HG02759 (cell line): ENCODE measurements around the gene PEAK3.

ENCODE experiments used
- ATAC-seq: cut with Tn5 transposase; IDR thresholded peaks from one replicate; pipeline ENCODE4 v1.9.1; 2021; ENCODE audit warnings: mild to moderate bottlenecking, moderate library complexity; ENCODE audit not compliant: unreplicated experiment

The PEAK3 gene, protein sequence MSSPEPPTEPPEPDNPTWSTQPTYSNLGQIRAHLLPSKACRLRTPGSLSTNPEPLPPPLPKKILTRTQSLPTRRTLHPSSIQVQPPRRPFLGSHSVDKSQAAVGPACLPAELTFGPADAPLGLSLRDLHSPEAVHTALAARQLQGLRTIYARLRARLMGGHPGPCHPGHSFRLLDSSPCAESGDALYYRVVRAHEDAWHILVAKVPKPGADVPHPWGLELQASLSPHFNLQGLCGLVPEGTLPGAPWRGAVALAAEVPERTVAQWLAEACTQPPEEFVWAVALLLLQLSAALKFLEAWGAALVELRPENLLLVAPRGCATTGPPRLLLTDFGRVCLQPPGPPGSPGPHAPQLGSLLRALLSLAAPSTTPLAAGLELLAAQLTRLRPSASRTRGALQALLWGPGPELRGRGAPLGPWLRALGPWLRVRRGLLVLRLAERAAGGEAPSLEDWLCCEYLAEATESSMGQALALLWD

DNA sequence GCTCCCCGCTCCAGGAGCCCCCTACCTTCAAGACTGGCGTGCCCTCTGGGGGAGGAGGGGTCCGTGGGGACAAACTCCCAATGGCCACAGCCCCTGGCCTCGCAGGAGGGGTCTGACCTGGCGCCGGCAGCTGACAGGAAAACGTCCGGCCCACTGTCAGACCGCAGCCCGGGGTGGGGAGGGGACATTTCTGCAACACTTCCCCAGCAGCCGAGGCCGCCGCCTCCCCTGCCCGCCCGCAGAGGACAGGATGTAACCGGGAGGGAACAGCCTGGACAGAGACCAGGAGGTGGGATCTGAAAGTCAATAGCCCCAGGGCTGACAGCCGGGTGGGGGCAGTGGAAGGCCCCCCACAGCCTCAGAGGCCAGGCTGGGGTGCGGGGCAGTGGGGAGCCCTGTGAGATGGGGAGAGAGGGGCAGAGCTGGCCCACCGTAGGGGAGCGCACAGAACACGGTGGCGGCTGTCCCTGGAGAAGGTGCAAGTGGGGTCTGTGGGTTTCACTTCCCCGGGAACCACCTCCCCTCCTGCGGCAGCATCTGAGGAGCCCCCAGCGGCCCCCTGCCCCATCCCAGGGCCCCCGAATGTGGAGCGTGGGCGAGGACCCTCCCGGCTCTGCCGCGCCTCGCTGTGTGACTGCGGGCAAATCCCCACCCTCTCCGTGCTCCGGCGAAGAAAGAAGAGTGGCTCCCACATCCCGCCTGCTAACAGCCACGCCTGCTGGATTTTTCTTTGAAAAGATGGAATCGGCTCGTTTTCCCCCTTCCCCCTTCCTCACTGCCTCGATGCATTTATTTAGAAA lies at the start of gene PEAK3:
Gene PEAK3 (minus strand): TSS at position 114 of the 800 bp plus-strand sequence. CDS start 1,244 bp downstream, outside the sequence.
- no peak for ATAC-seq

DNA sequence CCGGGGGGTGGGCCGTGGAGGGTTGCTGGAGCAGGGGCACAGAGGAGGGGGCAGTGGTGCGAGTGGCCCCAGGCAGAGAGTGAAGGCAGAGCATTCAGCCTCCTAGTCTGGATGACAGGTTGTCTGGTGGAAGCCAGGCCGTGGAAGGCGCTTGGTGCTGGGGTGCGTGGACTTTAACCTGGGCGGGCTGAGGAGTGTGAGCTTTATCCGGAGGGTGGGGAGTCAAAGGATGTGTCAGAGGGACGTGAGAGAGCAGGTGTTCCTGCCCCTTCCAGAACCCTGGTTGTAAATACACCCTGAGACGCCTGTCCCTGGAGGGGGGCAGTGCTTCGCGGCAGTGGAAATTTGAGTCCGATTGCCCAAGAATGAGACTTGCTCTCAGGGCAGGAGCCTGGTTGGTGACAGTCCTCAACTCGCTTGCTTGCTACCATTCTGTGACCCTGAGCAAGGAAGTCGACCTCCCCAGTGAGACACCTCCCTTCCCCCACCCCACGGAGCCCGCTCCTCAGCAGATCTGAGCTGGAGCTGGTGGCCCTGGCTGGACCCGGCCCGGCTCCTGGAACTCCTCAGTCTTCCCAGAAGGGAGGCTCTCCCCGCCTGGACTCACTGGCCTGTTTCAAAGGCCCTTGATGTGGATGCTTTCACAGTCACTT lies 48.8 kb upstream of the PEAK3 start:
- no peak for ATAC-seq

DNA sequence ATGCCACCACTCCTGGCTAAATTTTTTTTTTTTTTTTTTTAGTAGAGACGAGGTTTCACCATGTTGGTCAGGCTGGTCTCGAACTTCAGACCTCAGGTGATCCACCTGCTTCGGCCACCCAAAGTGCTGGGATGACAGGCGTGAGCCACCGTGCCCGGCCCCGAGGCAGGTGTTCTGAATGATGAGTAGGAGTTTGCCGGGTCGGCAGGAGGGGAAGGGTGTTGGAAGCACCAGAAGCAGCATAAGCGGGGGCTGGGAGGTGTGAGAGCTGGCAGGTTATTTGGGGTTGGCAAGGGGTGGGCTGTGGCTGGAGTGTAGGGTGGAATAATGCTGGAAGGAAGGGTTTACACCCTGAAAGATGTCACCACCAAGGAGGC lies 48.3 kb upstream of the PEAK3 start:
- no peak for ATAC-seq

DNA sequence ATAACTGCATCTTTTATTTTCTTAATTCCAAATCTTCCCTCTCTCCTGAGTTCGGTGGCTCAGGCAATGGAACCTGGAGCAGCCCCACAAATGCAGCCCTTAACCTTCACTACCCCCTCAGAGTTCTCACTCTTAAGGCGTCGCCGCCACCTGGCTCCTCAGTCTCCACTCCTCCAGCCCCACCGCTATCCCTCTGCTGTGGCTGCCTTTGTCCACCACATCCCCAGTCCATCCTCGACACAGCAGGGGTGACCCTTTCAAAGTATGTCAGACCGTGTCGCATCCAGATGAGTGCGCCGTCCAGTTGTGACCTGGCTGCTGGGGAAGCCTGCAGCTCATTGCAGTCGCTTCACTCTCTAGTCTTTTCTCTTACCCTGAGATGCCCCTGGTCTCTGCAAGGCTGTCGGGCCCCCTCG lies 47.5 kb upstream of the PEAK3 start:
- ATAC-seq: no peak

DNA sequence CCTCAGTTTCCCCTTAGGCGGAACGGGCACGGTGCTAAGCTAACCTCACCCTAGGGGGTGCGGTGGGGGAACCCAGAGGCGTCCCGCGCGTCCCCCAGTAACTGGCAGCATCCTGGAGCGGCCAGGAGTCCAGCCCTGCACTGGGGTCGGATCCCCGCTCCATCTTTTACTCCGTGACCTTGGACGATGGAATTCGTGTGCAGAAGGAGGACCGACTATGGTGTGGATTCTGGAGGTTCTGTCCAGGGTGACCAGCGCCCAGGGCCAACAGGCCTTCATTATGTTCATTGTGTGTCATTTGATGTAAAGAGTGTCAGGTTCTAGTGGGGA lies 47.1 kb upstream of the PEAK3 start:
- ATAC-seq: no peak

DNA sequence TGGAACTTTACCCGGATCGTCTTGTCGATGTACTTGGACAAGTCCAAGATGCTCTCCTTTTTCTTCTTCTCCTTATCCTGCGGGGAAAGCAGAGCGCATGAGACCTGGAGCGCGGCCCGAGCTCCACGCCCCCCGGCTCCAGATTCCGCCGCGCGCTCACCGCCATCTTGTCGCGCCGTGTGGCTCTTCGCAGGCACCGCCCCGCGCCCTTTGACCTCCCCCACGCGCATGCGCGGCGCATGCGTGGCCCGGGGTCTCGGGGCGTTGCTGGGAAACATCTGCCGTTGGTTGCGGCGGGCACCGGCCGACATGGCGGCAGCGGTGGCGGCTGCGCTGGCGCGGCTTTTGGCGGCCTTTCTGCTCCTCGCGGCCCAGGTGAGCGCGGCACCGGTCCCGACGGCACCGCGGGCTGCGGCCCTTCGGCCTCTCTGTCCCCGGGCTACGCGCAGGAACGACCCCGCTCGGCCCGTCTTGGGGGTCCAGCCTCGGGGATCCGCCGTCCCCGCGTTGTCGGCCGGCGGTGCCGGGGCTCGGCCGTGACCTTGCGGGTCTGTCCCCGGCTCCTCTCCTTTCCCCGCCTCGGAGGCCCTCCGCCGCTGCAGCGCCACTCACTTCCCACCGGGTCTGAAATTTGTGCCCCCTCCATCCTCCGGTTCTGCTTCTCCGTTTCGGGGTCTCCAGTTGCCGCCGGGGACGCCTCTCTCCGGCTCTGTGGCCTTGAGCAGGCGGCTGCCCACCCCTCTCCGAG lies 46.6 kb upstream of the PEAK3 start, which contains the start of the genes LSM7 and SPPL2B:
Gene LSM7 (minus strand): TSS at position 186 of the 748 bp plus-strand sequence. CDS start 20 bp downstream, at position 166.
Gene SPPL2B (plus strand): TSS at position 284 of the 748 bp plus-strand sequence. CDS start 26 bp downstream, at position 310.
- peak; percentile 80 for ATAC-seq

DNA sequence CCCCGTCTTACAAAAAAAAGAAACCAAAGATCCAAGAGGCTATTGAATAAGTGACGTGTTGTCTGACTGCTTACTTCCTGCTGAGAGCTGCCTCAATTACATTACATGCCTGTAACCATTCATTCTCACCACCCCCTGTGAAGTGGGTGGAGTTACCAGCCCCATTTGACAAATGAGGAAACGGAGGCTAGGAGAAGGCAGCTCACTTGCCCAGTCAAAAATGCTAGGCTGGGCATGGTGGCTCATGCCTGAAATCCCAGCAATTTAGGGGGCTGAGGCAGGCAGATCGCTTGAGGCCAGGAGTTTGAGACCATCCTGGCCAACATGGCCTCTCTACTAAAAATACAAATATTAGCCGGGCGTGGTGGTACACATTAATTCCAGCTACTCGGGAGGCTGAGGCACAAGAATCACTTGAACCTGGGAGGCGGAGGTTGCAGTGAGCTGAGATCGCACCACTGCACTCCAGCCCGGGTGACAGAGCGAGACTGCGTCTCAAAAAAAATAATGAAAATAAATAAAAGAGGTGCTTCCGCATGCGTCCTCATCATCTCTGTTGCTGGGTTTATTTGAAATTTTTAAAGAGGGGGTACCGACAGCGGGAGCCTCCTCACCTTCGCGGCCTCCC lies 45.9 kb upstream of the PEAK3 start:
- ATAC-seq: no peak

DNA sequence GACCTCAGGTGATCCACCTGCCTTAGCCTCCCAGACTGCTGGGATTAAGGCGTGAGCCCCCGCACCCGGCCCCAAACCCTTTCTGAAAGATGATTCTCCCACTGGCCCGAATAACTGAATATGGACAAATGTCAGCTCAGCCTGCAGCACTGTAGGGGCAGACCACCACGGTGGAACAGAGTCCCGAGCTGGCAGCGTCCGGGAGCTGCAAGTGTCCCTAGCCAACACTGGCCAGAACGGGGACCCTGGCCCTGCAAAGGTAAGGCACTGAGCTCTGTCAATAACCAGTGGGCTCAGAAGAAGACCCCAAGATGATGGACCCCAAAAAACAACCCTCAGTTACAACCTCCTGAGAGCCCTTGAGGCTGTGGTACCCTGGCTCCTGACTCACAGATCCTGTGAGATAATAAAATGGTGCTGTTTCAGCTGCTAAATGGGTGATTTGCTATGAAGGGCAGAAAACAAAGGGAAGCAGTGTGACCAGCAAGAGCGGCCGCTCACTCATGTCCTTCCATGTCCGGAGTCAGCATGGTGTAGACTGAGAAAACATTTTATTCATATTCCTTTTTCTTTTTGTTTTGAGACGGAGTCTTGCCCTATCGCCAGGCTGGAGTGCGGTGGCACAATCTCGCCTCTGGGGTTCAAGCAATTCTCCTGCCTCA lies 44.9 kb upstream of the PEAK3 start:
- no peak for ATAC-seq

DNA sequence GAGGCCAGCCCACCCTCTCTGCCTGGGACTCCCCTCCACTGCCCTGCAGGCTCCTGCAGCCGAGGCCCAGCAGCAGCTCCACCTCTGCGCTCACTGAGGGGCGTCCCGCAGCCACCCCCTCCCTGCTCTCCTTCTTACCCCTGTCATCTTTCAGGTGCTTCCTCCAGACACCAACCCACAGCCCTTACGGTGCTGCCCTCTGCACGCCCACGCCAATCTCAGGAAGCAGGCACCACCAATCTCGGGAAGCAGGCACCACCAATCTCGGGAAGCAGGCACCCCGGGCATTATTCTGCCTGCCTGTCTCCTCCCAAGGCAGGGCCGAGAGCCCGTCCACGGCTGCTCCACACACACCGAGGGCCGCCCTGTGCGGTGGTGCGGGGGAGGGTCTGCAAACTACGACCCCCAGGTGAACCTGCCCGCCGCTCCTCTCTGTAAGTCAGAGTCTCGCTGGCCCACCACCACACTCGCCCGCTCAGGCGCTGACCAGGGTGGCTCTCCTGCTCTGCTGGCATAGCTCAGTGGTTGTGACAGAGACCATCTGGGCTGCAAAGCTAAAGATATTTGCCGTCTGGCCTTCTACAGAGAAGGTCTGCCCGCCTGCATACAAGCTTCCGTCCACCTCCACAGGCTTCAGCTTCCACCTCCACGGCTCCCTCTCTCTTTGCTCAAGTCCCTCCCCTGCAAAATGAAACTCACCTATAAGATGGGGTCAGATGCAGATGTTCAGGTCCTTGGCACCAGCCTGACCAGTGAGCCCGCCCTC lies 43.5 kb upstream of the PEAK3 start:
- ATAC-seq: no peak

DNA sequence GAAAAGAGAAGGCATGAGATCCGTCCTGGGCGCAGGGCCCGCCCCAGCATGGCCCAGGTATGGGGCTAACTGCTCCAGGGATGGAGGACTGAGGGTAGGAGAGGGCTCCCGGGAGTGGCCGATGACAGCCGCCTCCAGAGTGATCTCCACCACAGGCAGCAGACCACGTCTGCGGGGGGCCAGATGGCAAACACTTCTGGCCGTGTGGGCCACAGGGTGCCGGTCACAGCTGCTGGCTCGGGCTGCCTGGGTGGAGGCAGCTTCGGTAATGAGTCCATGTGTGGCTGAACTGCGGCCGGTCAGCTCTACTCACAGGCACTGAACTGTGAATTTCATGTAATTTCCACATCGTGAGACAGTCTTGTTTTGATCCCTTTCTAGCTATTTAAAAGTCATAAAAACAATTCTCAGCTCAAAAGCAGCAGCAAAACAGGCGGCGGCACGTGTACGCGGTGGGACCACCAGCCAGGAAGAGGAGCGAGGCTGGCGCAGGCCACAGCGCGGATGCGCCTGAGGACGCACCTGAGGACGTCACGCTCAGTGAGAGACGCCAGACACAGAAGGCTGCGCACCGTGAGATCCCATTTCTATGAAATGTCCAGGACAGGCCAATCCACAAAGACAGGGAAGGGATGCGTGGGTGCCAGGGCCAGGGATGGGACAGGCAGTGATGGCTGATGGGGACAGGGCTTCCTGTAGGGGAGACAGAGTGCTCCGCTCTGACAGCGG lies 42.4 kb upstream of the PEAK3 start:
- ATAC-seq: no peak

DNA sequence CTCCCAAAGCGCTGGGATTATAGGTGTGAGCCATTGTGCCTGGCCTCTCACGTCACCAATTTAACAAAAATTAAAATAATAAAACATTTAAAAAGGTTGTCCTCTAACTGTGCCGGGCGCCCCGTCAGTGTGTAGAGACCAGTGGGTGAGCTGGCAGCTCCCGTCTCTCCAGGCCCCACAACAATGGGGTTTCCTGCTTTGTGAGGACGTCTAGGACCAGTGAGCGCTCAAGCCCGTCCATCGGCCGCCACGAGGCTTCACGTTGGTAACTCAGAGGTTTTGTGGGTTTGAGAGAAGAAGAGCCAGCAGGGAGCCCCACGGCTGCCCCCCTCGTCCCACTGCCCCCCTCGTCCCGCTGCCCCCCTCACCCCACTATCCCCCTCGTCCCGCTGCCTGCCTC lies 41.7 kb upstream of the PEAK3 start:
- no peak for ATAC-seq

DNA sequence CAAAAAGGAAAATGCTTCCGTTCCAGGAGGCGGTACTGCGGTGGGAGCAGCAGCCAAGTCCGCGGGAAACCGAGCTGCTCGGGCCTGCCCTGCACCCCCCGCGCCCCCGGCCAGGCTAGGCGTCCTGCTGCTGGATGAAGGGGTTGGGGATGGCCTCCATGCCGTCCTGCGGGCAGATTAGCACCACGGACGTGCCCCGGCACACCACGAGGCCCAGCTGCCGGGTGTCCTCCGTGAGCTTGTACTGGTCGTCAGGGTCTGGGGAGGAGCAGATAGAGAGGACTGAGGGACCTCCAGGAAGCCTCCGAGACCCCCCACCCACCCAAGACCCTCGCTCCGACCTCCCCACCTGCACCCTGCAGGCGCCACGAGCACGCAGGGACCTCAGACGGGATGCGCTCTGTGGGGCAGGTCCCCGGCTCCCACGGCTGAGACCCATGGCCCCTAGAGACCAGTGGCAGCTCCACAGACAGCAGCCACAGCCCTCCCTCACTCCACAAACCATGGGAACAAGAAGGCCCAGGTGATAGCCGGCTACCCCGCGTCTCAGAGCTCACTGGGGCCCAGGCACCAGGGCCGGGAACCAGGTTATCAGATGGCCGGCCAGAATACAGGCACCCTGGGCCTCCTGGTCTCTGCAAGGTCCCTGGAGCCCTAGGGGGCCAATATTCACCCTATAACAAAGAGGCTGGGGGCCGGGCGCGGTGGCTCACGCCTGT lies 39.7 kb upstream of the PEAK3 start:
- no peak for ATAC-seq

DNA sequence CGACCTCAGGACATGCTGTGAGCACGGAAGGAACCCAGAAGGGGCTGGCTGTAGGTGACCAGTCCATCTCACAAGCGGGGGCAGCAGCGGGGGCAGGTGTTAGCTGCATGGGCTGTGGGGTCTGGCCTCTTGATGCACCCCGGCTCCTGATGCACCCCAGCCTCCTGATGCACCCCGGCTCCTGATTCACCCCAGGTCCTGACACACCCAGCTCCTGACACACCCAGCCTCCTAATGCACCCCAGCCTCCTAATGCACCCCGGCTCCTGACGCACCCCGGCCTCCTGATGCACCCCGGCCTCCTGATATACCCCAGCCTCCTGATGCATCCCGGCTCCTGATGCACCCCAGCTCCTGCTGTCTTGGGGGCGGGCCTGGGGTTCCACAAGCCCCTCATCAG lies 39.0 kb upstream of the PEAK3 start:
- ATAC-seq: no peak

DNA sequence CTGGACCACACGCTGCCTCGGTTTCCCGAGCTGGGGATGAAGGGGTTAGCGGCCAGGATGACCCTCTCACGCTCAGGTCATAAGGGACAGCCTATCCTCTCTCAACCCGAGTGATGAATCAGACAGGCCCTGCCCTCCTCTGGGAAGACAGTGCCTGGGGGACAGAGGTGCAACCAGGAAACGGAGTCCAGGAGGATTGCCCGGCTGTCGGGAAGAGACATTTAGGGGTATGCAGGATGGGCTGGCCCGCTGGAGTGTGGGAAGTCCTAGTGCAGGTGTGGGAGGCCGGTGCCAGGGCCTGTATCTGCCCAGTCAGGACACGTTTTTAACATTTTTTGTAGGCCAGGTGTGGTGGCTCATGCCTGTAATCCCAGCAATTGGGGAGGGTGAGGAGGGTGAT lies 38.1 kb upstream of the PEAK3 start:
- no peak for ATAC-seq

DNA sequence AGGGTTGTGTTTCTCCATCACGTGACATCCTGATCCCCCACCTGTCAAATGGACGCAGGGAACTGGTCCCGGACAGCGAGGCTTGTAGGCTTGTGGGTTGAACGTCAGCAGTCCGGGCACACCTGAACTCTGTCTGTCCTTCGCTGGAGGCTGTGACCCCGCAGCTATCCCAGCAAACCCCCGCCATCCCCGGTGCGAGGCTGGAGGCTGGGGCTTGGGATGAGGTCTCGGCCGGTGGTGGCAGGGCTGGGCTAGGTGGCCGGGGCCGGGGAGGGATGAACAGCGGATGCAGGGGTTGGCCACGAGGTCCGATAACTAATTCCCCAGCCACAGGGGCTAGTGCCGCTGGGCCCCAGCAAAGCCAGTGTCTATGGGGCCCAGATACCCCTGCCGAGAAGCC lies 37.6 kb upstream of the PEAK3 start:
- no peak for ATAC-seq

DNA sequence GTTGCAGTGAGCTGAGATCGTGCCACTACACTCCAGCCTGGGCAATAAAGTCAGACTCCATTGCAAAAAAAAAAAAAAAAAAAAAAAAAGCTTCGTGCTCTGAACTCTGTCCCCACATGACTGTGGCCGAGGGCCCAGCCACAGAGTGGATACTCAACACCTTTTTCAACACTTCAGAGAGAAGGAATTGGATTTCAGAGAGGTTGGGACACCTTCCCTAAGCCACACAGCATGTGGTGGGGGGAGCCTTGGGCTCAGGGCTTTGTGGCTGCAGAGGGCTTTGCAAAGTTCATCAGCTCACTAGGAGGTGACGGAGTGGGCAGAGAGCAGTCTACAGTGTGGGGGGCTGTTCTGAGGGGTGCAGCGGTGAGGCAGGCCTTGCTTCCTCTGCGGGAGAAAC lies 36.9 kb upstream of the PEAK3 start:
- ATAC-seq: no peak

DNA sequence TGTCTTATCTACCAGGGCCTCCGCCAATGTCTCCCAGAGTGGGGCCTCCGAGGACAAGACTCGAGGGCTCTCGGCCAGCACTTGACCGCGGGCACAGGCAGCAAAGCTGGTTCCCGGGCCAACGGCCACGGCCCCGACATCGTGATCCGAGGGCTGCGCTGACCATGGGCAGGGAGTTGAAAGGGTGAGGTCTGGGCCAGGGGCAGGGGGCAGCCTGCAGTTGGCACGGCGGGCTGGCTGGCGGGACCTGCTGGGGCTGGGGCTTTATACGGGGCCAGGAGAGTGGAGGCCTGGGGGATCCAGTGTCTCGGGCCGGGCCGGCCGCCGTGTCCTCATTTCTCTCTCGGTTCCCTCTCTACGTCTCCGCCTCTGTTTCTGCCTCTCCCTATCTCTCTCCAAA lies 35.8 kb upstream of the PEAK3 start:
- no peak for ATAC-seq

DNA sequence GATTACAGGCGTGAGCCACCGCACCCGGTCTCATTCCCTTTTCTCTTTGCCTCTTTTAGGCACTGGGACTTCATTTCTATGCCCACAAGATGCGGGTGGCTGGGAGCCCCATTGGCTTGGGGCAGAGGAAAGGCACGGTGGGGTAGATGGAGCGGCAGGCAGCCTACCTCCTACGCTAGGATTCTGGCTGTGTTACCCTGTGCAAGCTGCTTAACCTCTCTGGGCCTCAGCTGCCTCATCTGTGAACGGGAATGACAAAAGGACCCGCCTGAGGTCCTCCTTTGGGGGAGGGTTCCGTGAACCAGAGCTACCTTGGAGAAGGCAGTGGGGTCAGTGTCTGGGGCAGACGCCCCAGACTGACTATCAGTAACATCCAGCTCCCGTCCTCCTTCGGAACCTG lies 35.3 kb upstream of the PEAK3 start:
- ATAC-seq: no peak
